OCI-LY1 (cell line): ENCODE measurements around the gene IZUMO2.

Experiments used
- H2AFZ ChIP-seq: fragments of 200-600 bp; sonication (generic), shearing (Covaris generic); 2 replicates; pipeline ENCODE4 v1.6.0; 2014; ENCODE audit warnings: antibody characterized with exemption, mild to moderate bottlenecking, low read length
- H3F3A ChIP-seq: fragments of 200-600 bp; sonication (generic), shearing (Covaris generic); 2 replicates; pipeline ENCODE4 v1.6.0; 2014; ENCODE audit warnings: mild to moderate bottlenecking, antibody characterized with exemption, low read length, moderate library complexity; ENCODE audit not compliant: insufficient read depth
- H3K27ac ChIP-seq: fragments of 200-600 bp; sonication (generic); 2 replicates; pipeline ENCODE4 v1.5.1; 2014; ENCODE audit warnings: low read length, mixed run types, mild to moderate bottlenecking, low read depth; ENCODE audit not compliant: poor library complexity, severe bottlenecking
- H3K27me3 ChIP-seq: fragments of 200-600 bp; sonication (generic); 2 replicates; pipeline ENCODE4 v1.6.0; 2014; ENCODE audit warnings: antibody characterized with exemption, mild to moderate bottlenecking, low read length, moderate library complexity; ENCODE audit not compliant: insufficient read depth
- H3K36me3 ChIP-seq: fragments of 200-600 bp; sonication (generic); 2 replicates; pipeline ENCODE4 v1.6.1; 2014; ENCODE audit warnings: mild to moderate bottlenecking, antibody characterized with exemption, low read length, moderate library complexity, mixed read lengths; ENCODE audit not compliant: insufficient read depth
- H3K4me1 ChIP-seq: fragments of 200-600 bp; sonication (generic); 2 replicates; pipeline ENCODE4 v1.5.1; 2014; ENCODE audit warnings: mild to moderate bottlenecking, low read length, moderate library complexity; ENCODE audit not compliant: insufficient read depth, severe bottlenecking
- H3K4me2 ChIP-seq: fragments of 200-600 bp; sonication (generic), shearing (Covaris generic); 2 replicates; pipeline ENCODE4 v1.6.1; 2014; ENCODE audit warnings: low read length
- H3K4me3 ChIP-seq: fragments of 200-600 bp; sonication (generic); 2 replicates; pipeline ENCODE4 v1.5.1; 2014; ENCODE audit warnings: low read length, low read depth, mild to moderate bottlenecking, mixed read lengths; ENCODE audit not compliant: poor library complexity, severe bottlenecking
- H3K79me2 ChIP-seq: fragments of 200-600 bp; shearing (Covaris generic); 2 replicates; pipeline ENCODE4 v1.6.1; 2016; ENCODE audit warnings: mixed run types, low read length, mixed read lengths; ENCODE audit not compliant: insufficient read depth
- H3K9ac ChIP-seq: fragments of 200-600 bp; sonication (generic), shearing (Covaris generic); 2 replicates; pipeline ENCODE4 v1.6.1; 2014; ENCODE audit warnings: mild to moderate bottlenecking, low read length, mixed read lengths
- H3K9me2 ChIP-seq: fragments of 200-600 bp; sonication (generic), shearing (Covaris generic); 2 replicates; pipeline ENCODE4 v1.6.1; 2014; ENCODE audit warnings: low read depth, mild to moderate bottlenecking, low read length, mixed read lengths
- H3K9me3 ChIP-seq: fragments of 200-600 bp; shearing (Covaris generic); 2 replicates; pipeline ENCODE4 v1.6.1; 2014; ENCODE audit warnings: low read length, mixed read lengths
- H4K20me1 ChIP-seq: fragments of 200-600 bp; sonication (generic), shearing (Covaris generic); 2 replicates; pipeline ENCODE4 v1.6.0; 2016; ENCODE audit warnings: mild to moderate bottlenecking, low read length; ENCODE audit not compliant: insufficient read depth
- CTCF ChIP-seq: fragments of 200-600 bp; sonication (generic), shearing (Covaris generic); IDR thresholded peaks from 2 replicates; pipeline ENCODE4 v1.5.1; 2017; ENCODE audit warnings: mild to moderate bottlenecking, antibody characterized with exemption, low read length, moderate library complexity, mixed read lengths
- EZH2 ChIP-seq: fragments of 200-600 bp; sonication (generic), shearing (Covaris generic); IDR thresholded peaks from 2 replicates; pipeline ENCODE4 v1.8.0; 2017; ENCODE audit warnings: borderline replicate concordance, mixed run types, mild to moderate bottlenecking, antibody characterized with exemption, low read length, moderate library complexity, mixed read lengths

Gene IZUMO2

GRCh38 chr19:50190439-50190891 is 27.4 kb upstream of the IZUMO2 start:
- no peaks in the 10 kb centered on the region for H3K9me3 ChIP-seq
- no peak overlapping the region for H2AFZ ChIP-seq
- H3K27me3 ChIP-seq = no peaks in the 10 kb centered on the region
- no peaks in the 10 kb centered on the region for H4K20me1 ChIP-seq
- H3K36me3 ChIP-seq = no peaks in the 10 kb centered on the region
- H3K9me2 ChIP-seq = no peaks in the 10 kb centered on the region
- no peaks in the 10 kb centered on the region for H3K4me1 ChIP-seq
- TF ChIP-seq CTCF (no peak), EZH2 (no peak)
- no peak overlapping the region for H3K9ac ChIP-seq
- no peak overlapping the region for H3K27ac ChIP-seq
- H3K4me2 ChIP-seq = no peak overlapping the region
- H3K4me3 ChIP-seq = no peak overlapping the region
- H3F3A ChIP-seq = no peaks in the 10 kb centered on the region
- no peaks in the 10 kb centered on the region for H3K79me2 ChIP-seq

- no peaks in the 10 kb centered on the region for H3K9me3 ChIP-seq
- no peak overlapping the region for H2AFZ ChIP-seq
- H3K27ac ChIP-seq = no peak overlapping the region
- no peaks in the 10 kb centered on the region for H3F3A ChIP-seq
- H4K20me1 ChIP-seq = no peaks in the 10 kb centered on the region
- H3K36me3 ChIP-seq = no peaks in the 10 kb centered on the region
- H3K4me2 ChIP-seq = no peak overlapping the region
- H3K27me3 ChIP-seq = no peaks in the 10 kb centered on the region
- no peak for TF ChIP-seq CTCF
- TF ChIP-seq EZH2 = no peak
- H3K4me3 ChIP-seq = no peak overlapping the region
- H3K4me1 ChIP-seq = no peaks in the 10 kb centered on the region
- no peaks in the 10 kb centered on the region for H3K9me2 ChIP-seq
- H3K79me2 ChIP-seq = no peaks in the 10 kb centered on the region
- no peak overlapping the region for H3K9ac ChIP-seq
Observed at GRCh38 chr19:50189331-50189730, 26.2 kb upstream of the IZUMO2 start.

DNA sequence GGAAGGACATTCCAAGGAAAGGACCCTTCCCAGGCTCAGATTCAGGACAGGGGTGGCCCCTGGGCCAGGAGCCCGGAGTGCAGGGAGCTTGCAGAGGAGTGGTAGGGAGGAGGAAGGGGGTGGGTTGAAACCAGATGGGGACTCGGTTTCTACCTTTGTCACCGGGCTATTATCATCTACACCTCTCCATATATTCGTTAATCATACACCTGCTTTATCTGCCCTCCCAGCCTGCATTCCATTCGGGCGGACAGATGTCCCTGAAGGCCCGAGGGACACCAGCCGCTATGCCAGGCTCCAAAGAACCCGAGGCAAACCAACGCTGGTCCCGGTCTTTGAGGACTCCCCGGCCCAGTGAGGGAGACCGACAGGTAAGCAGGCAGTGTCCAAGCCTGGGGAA is 24.9 kb upstream of the IZUMO2 start:
- H3K9me3 ChIP-seq = no peaks in the 10 kb centered on the region
- no peaks in the 10 kb centered on the region for H3K79me2 ChIP-seq
- H3K9me2 ChIP-seq = no peaks in the 10 kb centered on the region
- TF ChIP-seq CTCF (no peak), EZH2 (no peak)
- no peaks in the 10 kb centered on the region for H4K20me1 ChIP-seq
- H3F3A ChIP-seq = no peaks in the 10 kb centered on the region
- no peaks in the 10 kb centered on the region for H3K4me1 ChIP-seq
- no peak overlapping the region for H3K4me2 ChIP-seq
- no peak overlapping the region for H3K4me3 ChIP-seq
- no peaks in the 10 kb centered on the region for H3K36me3 ChIP-seq
- no peak overlapping the region for H3K27ac ChIP-seq
- H2AFZ ChIP-seq = no peak overlapping the region
- no peak overlapping the region for H3K9ac ChIP-seq
- H3K27me3 ChIP-seq = no peaks in the 10 kb centered on the region
